ENCODE results near the gene NOSTRIN. TPM values are rescaled to one million over a fixed set of nuclear protein-coding genes. Genes with fewer than 3 reads are reported as not detected.
A peak's percentile ranks its signal among the peaks of the same experiment; 100 is the strongest.
"Not testable (repeated sequence)": the region's sequence is repeated elsewhere in the genome, so short reads cannot be mapped to it uniquely, and the experiment has no call there.

The NOSTRIN gene
- total RNA-seq, 1 experiment from 2014 or later, result not detected

DNA sequence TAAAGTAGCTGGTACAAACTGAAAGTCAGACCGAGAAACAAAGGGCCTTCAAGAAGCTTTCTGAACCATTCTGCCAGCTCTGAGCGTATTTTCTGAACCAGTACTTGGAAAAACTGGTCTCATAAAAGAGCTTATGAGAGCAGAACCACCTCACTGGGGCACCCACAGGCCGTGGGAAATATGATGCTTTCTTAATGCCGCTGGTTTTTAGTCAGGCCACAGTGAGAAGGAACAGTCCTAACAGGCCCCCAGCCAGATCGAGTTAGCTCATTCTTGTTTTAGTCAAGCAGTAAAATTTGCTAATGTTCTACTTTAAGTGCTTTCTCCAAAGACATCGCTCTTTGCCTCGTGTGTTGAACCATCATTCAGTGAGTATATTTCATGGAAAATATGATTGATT is 12.7 kb upstream of the NOSTRIN start:
- no peak for DNase-seq (ENCODE audit: low read depth)

DNA sequence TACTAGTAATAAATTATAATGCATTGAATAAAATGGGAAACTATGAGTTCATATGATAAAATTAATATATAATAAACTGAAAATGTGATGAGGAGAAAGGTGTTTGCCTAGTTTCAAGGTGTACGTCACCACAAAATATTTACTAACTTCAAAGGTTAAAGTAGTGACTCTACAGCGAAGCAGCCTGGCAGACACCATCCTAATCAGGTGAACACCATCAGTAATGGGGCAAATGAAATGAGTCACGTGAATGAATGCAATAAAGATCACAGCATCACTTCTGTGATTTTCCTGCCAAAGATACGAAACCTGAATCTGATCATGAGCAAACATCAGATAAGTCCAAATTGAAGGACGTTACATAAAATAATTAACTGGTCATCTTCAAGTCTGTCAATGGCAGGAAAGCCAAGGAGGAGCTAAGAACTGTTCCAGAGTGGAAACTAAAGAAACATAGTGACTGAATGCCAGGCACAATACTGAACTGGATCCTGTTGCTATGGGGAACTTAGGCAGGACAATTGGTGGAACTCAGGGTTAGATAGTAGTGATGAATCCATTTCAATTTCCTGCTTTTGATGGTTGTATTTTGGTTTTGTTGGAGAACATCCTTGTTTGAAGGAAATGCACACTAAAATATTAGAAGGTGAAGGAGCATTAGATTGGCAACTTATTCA is 12.1 kb upstream of the NOSTRIN start:
- no peak for DNase-seq (ENCODE audit: low read depth)

DNA sequence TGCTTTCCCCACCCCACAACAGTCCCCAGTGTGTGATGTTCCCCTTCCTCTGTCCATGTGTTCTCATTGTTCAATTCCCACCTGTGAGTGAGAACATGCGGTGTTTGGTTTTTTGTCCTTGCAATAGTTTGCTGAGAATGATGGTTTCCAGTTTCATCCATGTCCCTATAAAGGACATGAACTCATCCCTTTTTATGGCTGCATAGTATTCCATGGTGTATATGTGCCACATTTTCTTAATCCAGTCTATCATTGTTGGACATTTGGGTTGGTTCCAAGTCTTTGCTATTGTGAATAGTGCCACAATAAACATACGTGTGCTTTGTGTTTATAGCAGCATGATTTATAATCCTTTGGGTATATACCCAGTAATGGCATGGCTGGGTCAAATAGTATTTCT is 11.3 kb upstream of the NOSTRIN start:
- not testable (repeated sequence) for DNase-seq (ENCODE audit: low read depth)

DNA sequence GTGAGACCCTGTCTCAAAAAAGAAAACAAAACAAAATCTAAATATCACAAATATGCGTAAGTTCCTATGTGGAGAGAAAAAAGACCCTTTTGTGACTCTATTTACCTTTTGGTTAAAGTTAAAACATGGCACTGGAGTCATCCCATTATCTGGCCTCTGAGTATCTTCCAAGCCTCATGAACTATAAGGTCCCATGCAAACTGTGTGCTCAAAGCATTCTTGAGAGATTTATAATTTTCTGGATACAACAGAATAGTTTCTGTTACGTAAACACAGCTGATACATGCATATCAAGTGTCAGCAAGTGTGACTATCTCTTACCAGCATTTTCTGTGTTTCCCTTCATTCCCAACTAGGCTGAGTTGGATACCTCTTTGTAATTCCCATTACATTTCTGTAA is 8.8 kb upstream of the NOSTRIN start:
- DNase-seq (ENCODE audit: low read depth), result no peak

DNA sequence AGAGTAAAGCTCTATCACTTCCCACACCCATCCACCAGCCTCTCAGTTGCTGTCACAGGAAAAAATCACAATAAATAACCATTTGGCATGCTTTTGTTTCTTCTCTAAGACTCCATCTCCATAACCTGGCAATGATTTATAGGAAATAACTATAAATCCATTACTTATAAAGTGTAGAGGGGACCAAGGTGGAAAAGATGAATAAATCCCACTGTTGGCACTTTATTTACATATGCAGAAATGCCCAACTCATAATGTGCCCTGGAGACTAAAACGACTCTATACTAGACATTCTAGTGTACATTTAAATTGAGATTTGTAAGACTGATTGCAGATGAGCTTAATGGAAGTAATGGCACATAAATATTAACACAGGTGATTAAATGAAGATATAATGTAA is 7.5 kb upstream of the NOSTRIN start:
- no peak for DNase-seq (ENCODE audit: low read depth)

DNA sequence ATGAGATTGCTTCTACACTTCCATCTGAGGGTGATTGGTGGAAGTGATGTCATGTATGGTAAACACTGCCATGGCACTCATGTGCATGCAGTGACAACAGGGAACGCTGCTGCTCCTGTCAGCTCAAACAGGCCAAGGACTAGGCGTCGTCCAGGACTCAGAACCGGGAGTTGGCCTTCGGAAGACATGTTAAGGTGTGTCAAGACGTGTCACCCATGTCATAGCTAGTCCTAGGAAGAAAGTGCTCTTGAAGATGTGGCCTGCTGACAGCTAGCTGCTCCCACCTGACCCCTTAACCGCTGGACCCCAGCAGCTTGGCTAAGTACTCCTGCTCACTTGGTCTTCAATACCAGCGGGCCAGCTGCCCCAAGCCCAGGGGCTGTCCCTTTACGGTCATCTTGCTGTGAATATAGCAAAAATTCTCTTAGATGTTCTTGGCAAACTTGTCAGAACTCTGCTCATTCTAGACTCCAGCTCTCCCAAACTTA is 6.3 kb upstream of the NOSTRIN start:
- no peak for DNase-seq (ENCODE audit: low read depth)

DNA sequence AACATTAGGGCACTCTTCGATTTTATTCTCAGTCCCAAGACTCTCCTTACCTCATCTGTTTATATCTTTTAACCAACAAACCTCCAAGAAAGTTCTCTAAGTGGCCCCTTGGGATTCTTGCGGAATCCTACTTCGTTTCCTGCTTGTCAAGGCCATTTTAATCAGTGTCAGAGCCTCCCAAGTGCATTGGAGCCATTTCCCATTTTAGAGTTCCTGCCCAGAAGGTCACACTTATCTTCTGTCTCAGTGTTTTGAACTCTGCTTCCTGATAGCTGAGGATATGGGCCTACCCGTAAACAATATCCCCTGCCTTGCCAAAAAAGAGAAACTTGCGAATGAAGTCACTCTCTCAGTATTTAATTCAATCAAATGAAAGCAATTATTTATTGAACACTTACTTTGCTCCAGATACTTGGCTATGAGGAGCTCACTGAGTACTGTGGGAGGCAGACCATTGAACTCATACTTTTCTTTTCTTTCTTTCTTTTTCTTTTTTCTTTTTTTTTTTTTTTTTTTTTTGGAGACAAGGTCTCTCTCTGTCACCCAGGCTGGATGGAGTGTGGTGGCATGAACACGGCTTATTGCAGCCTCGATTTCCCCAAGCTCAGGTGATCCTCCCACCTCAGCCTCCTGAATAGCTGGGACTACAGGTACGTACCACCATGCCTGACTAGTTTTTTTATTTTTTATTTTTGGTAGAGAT is 5.7 kb upstream of the NOSTRIN start:
- DNase-seq (ENCODE audit: low read depth), result no peak

DNA sequence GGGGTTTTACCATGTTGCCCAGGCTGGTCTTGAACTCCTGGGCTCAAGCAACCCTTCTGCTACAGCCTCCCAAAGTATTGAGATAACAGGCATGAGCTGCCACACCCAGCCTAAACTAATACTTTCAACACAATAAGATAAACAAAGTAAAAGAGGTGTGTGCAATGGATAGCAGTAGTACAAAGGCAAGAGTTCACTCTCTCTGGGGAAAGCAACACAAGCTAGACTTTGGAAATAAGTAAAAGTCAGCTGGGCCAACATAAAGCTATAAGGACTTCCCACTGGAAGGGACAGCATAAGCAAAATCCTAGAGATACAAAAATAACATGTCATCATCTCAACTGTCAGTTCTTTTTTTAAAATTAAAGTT is 5.2 kb upstream of the NOSTRIN start:
- DNase-seq (ENCODE audit: low read depth), result no peak

DNA sequence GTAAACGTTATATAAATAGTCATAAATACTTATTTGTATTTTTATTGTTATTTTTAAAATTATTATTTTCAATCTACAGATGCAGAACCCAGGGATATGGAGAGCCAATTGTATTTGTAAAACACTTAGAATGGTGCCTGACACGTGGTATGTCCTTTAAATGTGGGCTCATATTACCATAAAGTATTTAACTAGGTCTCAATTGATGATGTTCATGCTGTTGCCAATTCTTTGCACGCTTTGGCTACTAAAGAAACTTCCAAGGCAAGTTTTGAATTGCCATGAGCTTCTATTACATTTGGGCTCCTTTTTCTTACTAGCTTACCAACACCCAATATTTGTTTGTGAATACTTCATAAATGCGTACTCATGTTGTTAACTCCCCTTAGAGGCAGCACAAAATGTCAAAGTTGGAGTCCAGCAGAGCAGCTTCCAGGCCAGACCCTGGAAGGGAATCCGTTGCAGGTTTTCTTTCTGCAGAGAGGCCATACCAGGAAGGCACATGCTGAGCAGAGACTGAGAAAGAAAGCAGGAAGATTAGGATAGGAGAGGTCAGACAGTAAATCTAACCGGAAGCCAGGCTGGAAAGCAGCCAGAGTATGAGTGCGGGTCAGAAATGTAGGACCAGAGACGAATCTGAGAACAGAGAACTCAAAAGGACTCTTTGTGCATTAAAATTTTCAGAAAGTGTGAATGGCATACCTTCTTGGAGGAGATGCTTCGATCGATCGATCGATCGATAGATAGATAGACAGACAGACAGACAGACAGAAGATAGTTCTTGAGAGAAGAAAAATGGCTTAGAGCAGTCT is 4.2 kb upstream of the NOSTRIN start:
- DNase-seq (ENCODE audit: low read depth), result peak; percentile 26

DNA sequence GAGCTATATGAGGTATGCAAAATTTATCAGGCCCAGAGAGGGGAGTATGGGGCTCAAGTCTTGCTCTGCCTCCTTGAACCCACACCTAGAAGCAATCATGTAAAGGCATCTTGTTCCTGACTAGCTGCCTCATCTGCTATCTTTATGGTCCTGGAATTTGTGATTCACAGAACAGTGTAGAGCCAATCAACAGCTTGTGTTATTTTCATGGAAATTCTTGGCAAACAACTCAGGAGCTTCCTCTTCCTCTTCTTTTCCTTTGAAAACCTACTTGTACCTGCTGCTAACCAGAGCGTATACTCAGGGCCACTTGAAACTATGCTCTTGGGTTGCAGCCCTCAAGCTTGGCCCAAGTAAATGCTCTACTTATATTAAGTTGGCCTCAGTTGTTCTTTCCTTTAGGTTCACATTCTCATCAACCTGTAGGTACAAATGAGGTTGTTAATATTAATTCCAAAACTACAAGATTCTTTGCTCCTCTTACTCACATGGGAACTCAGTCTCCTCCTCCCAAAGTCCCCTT is 3.5 kb upstream of the NOSTRIN start:
- DNase-seq (ENCODE audit: low read depth), result no peak

DNA sequence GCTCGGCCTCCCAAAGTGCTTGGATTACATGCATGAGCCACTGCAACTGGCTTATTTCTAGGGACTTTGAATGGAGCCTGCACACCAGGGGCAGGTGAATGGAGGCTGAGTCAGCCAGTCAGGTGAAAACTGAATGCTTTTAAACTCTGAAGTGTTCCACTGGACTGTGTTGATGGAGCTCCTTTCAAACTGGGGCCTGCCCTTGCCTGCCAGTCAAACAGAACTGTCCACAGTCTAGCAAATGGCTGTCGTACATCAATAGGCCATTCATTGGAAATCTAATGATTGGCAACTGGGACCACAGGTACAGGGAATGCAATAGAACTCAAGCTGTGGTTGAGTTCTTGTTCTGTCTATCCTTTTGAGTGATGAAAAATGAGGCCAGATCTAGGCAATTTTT is 966 bp upstream of the NOSTRIN start:
- DNase-seq (ENCODE audit: low read depth), result no peak

DNA sequence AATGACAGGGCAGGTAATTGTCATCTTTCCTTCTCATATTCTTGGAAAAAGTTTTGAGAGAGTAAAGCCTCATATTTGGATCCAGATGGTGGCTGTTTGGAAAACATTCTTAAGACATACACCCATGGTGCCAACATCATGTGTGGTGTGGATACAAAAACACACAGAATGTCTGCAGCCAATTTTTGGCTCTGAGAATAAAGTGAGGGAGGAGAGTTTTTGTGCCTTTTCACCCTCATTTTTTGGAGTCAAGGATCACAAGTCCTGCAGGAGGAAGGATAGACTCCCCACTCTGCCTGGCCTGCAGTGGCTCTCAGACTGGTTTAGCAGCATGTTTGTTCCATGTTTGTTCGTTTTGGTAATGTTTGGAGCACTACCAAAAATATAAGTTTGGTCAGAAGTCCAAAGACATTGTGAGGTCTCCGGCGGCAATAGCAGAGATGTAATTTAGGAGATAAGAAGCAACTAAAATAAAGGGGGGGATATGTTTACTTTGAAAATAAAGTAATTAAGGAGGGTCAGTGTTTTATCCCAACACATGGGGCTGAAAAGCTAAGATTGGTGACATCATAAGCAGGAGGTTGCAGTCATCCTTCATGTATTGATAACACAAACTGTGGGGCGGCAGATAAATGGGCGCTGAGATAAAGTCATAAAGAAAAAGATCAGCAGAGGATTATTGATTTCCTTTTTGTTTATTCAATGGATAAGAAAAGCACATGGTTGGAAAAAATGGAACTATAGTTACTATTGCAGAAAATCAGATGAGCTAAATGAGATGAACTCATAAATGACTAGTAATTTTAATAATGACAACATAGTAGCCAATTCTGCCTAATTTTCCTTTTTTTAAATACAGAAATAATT is 655 bp downstream of the NOSTRIN start:
- no peak for DNase-seq (ENCODE audit: low read depth)

DNA sequence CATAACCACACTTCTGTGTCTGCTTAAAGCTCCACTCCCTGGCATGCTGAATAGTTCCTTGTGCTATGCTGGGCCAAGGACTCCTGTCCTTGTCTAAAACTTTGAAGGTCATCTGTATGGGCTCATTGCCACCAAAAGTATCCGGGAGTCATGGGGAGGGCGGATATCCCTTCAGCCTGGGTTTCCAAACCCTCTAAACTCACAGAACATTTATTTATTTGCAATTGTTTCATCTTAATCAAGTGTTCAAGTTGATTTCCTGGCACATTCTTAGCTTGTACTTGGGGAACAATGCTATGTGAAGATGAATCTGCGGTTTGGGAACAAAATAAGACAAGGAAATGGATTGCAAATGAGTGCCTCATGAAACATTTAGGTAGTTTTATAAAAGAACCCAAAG is 1.8 kb downstream of the NOSTRIN start:
- DNase-seq (ENCODE audit: low read depth), result no peak

DNA sequence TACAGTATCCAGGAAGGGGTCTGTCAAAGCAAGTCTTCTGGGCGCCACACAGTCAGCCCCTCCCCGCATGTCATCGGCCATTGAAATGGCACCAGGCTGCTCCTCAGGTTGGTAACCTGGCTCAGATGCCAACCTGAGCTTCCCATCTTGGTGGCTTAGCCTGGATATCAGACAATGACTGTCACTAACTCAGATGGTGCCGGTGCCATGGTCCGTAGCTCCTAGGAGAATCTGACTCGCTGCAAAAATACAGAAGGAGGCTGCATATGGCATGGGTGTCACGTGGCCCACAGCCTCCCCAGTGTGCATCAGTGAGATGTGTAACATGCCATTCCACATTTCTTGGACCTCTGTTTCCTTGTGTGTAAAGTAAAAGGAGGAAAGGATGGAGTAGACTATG is 3.2 kb downstream of the NOSTRIN start:
- DNase-seq (ENCODE audit: low read depth), result no peak

DNA sequence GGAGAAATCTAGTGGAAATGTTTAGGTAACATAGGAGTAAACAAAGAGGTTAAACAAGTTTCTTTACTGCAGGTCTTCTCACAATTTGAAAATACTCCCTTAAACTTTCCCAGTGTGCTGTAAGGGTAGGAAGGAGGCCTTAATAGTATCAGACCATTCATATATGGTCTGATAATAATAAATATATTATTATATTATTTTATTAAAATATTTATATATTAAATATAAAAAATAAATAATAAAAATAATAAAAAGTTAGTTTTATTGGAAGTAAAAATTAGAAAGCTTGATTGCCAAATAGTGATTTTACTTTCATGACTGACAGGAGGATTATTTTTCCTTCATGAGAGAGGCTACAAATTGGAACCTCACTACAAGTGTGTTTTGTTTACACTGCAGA is 7.1 kb downstream of the NOSTRIN start:
- no peak for DNase-seq (ENCODE audit: low read depth)

DNA sequence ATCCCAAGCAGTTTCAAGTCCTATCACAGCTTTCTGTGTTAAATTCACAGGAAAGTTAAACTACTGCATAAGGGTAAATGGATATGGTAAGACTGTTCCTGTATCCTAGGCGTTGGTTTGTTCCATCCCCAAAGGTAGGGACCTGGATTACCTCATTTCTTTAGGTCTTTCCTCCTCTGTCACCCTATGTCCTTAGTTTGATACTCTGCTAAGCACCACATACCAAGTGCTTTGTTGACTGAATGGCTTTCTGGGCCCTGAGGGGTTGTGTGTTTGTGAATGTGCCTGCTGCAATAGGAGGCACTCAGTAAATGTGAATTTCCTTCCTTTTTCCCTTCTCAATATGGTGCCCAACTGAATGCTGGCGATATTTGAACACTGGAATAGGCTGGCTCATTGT is 7.8 kb downstream of the NOSTRIN start:
- DNase-seq (ENCODE audit: low read depth), result no peak

DNA sequence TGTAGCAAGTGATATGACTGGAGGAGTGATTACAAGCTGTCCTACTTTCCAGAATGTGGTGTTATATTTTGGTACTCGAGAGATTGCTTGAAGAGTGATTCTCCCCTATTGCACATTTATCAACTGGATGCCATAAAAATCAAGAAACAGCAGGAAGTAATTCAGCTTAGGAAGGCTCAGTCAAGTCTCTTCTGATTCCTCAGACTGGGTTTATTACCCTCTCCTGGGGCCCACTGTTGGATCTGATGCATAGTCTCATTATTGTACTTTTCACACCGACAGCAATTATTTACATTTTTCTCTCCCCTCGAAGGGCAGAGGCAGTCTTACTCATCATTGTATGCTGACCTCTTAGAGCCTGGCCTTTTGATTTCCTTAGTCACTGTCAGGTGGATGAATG is 9.3 kb downstream of the NOSTRIN start:
- no peak for DNase-seq (ENCODE audit: low read depth)

DNA sequence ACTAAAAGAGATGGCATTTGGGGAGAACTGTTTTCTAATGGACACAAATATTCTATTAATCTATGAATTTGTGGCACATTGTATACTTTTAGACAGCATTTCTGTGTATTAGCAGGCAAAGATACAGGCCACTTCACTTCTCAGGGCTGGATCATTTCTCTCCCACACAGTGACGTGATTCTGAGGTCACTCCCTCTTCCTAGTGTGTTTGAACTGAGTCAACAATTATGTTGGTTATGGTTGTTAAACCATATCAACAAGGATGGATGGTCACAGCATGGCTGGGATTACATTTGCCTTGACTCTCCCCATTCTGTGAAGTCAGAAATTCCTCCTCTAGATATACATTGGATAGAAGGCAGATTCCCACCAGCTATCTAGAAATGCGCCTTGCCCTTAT is 11.6 kb downstream of the NOSTRIN start:
- DNase-seq (ENCODE audit: low read depth), result no peak

DNA sequence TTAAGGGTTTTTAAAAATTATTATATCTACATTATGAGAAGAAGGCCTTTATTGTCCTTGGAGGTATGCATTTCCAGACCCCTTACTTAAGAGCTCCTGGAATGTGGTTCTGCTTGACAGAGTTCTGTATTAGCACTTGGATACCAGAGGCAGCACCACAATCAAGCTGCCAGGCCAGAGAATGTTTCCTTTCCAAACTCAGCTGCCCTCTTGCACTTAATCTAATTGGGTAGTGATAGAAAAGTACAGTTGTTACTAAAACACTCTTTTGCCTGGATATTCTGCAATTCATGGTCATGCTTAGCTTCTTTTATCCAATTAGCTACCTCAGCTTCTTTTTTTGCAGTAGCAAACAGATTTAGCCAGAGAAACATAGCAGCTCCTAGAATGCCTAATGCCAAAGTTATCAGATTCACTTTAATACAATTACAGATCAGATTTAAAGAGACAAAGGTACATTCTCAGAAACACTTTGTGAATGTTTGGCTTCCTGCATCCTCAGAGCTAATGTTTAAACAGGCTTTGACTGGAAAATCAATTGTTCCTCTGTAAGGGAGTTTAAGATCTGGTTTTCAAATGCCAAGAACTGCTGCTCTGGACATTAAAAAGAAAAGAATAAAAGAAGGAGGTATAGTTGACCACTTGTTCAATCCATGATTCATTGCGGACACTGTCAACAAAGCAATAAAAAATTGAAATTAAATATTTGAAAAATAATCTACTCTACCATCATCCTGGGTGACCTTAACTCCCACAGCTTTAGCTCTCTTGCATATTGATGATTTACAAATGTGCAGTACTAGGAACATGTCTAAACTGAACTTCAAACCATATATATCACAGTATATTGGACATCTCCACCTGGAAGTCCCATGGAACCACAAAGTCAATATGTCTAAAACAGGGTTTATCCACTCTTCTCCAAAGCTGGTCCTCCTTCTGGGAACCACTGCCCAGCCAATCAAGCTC is 12.8 kb downstream of the NOSTRIN start:
- no peak for DNase-seq (ENCODE audit: low read depth)

DNA sequence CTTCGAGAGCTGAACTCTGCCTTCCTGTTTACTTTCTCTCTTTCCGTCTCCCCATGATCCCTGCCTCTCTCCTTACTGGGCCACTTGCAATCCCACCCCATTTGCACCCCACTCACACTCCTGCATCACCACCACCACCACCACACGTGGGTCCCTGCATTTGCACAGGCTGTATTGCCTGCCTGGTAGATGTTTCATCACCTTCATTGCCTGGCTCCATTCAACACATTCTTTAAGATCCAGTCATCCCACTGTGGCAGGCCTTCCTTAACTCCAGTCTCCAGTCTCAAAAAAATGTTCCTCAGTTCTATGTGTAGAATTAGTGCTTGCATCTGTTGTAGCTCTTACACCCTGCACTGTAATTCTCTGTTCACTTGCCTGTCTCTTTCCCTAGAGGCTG is 13.9 kb downstream of the NOSTRIN start:
- DNase-seq (ENCODE audit: low read depth), result peak; percentile 79
